SJCRH30 (cell line): ENCODE measurements around the gene LDB1. TPM values are rescaled to one million over a fixed set of nuclear protein-coding genes. Genes with fewer than 3 reads are reported as not detected.

ENCODE experiments used
- DNase-seq, 2 experiments: peaks; one replicate each; pipeline ENCODE4 v3.0.0-alpha.2; 2015 to 2020
- H3K27ac ChIP-seq: fragments of 250-450 bp; sonication (Bioruptor Pico); 2 replicates; pipeline ENCODE4 v1.5.1; 2020; ENCODE audit warnings: mild to moderate bottlenecking, moderate library complexity
- H3K27me3 ChIP-seq: fragments of 250-450 bp; sonication (Bioruptor Pico); 2 replicates; pipeline ENCODE4 v1.5.1; 2020; ENCODE audit warnings: mild to moderate bottlenecking, moderate library complexity
- H3K36me3 ChIP-seq: fragments of 250-450 bp; sonication (Bioruptor Pico); 2 replicates; pipeline ENCODE4 v1.5.1; 2020; ENCODE audit warnings: mild to moderate bottlenecking, moderate library complexity
- H3K4me1 ChIP-seq: fragments of 250-450 bp; sonication (Bioruptor Pico); 2 replicates; pipeline ENCODE4 v1.5.1; 2020; ENCODE audit warnings: mild to moderate bottlenecking, moderate library complexity
- H3K4me3 ChIP-seq: fragments of 250-450 bp; sonication (Bioruptor Pico); 2 replicates; pipeline ENCODE4 v1.5.1; 2020; ENCODE audit warnings: mild to moderate bottlenecking, moderate library complexity
- H3K9me3 ChIP-seq: fragments of 250-450 bp; sonication (Bioruptor Pico); replicated peaks from 2 replicates; pipeline ENCODE4 v1.5.1; 2020; ENCODE audit warnings: mild to moderate bottlenecking, moderate library complexity
- total RNA-seq: library from RNA; depleted of rRNA; stranded (reverse); fragments of >200 nt; shearing (Covaris generic); gene quantifications from 2 replicates; pipeline ENCODE4 v1.2.3, GENCODE V29; 2014

Gene LDB1
- total RNA-seq, 1 experiment from 2014 or later = 72.6 TPM

GRCh38 chr10:102121739-102122372 is 1.7 kb upstream of the LDB1 start:
- Histone ChIP-seq H3K36me3 (no peaks in the 10 kb centered on the region), H3K27ac (peak overlapping the region; percentile 65), H3K4me3 (peak overlapping the region; percentile 72), H3K27me3 (no peaks in the 10 kb centered on the region), H3K4me1 (peaks cover 27% of the 10 kb centered on the region), H3K9me3 (no peaks in the 10 kb centered on the region)
- DNase-seq = peak in 1 of 2 experiments; percentile 43

DNA sequence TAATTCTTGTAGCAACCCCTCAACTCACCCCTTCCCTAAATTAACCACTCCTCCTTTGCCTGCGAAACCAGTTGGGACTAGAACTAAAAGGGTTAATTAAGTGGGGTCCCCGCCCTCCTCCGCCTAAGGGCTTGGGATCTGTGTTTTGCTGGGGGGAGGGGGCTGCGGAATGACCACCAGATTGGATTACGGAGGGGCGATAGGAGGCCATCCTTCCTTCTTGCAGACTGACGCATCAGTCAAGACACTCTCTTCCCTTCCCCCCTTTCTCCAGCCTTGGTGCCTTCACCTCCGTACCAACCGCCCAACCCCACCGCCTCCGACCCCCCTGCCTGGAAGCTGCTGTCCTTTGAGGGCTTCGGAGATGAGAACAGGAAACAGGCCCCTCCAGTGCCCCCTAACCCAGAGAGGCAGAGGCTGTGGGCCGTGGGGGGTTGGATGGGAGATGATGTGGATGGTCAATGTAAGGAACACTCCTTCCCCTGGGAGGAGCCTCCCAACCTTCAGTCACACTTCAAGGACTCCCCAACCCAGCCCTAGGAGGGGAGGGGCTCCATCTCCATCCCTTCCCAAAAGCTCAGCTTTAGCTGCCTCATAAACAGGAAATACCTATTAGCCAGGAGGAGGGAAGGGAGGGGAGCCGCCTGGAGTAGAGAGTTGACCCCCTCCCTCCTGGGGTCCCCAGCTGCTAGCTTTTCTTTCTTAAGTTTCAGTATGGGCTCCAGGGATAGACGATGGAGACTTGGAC is 997 bp upstream of the LDB1 start:
- DNase-seq = peak; percentile 88 to 93
- H3K27ac ChIP-seq = peak overlapping the region; percentile 65

GRCh38 chr10:102119417-102120141 is 589 bp downstream of the LDB1 start:
- Histone ChIP-seq H3K27ac (peak overlapping the region; percentile 65), H3K4me3 (peak overlapping the region; percentile 72), H3K27me3 (no peaks in the 10 kb centered on the region), H3K4me1 (peaks cover 35% of the 10 kb centered on the region), H3K9me3 (no peaks in the 10 kb centered on the region), H3K36me3 (no peaks in the 10 kb centered on the region)
- peak; percentile 82 to 84 for DNase-seq

More for the DNA sequence above, 997 bp upstream of the LDB1 start:
- peaks cover 27% of the 10 kb centered on the region for H3K4me1 ChIP-seq
- no peaks in the 10 kb centered on the region for H3K36me3 ChIP-seq
- no peaks in the 10 kb centered on the region for H3K9me3 ChIP-seq
- peak overlapping the region; percentile 72 for H3K4me3 ChIP-seq
- H3K27me3 ChIP-seq = no peaks in the 10 kb centered on the region

- Histone ChIP-seq H3K4me3 (peak overlapping the region; percentile 72), H3K36me3 (no peaks in the 10 kb centered on the region), H3K4me1 (peaks cover 35% of the 10 kb centered on the region), H3K27me3 (no peaks in the 10 kb centered on the region), H3K9me3 (no peaks in the 10 kb centered on the region), H3K27ac (no peak overlapping the region)
- peak; percentile 60 to 62 for DNase-seq
Measured at GRCh38 chr10:102118867-102119266, 1.3 kb downstream of the LDB1 start.

DNA sequence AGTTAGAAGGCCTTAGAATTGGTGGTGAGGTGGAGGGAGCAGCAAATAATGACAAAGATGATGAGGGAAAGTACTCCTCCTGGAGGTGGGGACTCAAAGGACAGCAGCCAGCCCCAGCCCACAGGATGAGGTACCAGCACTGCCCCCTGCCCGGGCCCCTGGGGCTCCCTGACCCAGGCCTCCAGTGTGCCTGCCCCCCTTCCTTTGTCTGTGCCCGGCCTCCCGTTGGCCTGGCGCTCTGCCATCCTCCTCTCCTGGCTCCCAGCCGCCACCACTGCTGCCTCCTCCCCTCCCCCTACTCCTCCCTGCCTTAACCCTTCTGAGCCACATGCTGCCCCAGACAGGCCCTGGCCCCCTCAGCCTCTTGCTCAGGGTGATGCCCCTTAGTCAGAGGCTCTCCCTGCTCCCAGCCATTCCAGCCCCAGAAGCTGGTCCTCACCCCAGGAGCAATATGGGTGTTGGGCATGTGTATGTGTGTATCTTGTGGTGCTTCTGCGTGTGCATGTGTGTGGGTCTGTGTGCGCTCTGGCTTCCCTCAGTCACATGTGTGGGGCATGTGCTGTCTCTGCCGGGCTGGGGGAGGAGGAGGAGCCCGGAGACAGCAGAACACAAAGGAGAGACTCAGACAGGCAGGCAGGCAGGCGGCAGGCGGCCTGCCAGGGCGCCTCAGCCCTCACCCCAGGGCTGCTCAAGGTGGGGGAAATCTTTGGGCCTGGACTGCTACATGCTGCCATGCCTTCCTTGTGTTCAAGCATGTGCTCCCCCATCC is 2.6 kb downstream of the LDB1 start:
- Histone ChIP-seq H3K4me1 (peaks cover 35% of the 10 kb centered on the region), H3K9me3 (no peaks in the 10 kb centered on the region), H3K4me3 (peak overlapping the region; percentile 11), H3K27me3 (no peaks in the 10 kb centered on the region), H3K36me3 (no peaks in the 10 kb centered on the region), H3K27ac (peak overlapping the region; percentile 71)
- DNase-seq = peak; percentile 96 to 97

DNA sequence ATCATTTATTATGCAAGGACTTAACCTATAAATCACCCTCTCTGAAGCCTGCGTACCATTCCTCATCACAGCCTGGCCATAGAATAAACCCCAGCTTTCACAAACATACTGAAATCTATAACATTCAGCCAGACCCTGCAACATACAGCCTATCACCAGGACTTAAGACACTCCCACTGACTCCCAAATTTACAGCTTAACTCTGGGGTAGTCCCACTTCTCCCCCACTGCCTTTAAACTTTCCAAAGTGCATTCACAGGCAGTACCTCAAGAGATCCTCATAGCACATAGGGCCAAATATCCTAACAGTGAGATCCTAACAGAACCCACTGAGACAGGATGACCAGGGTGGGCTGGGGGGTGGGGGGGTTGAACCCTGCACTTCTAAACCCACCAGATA is 3.5 kb downstream of the LDB1 start:
- Histone ChIP-seq H3K27ac (no peak overlapping the region), H3K9me3 (no peaks in the 10 kb centered on the region), H3K4me1 (peaks cover 29% of the 10 kb centered on the region), H3K36me3 (no peaks in the 10 kb centered on the region; the same call in 1 of the 2 replicates), H3K4me3 (no peak overlapping the region), H3K27me3 (no peaks in the 10 kb centered on the region)
- DNase-seq = no peak

DNA sequence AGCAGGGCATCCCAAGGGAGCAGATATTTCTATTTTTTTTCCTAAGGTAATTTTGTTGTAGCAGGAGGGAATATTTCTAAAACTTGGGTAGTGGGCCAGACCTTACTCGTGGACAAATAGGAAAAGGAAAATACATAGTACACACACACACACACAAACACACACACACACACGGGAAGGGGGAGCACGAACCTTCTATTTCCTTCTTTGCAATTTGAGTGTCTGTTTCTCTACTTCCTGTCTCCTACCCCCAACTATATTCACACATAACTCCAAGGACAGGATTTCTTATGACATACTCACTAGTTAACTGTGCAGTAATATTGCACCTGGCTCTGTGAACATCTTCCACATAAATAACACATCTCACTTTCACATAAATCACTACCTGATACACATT is 4.4 kb downstream of the LDB1 start:
- no peaks in the 10 kb centered on the region for H3K27me3 ChIP-seq
- H3K4me3 ChIP-seq = no peak overlapping the region
- H3K27ac ChIP-seq = no peak overlapping the region
- DNase-seq = no peak
- H3K36me3 ChIP-seq = peaks cover 7% of the 10 kb centered on the region
- H3K9me3 ChIP-seq = no peaks in the 10 kb centered on the region
- peaks cover 27% of the 10 kb centered on the region for H3K4me1 ChIP-seq

GRCh38 chr10:102114861-102115618 is 5.1 kb downstream of the LDB1 start:
- H3K9me3 ChIP-seq = no peaks in the 10 kb centered on the region

DNA sequence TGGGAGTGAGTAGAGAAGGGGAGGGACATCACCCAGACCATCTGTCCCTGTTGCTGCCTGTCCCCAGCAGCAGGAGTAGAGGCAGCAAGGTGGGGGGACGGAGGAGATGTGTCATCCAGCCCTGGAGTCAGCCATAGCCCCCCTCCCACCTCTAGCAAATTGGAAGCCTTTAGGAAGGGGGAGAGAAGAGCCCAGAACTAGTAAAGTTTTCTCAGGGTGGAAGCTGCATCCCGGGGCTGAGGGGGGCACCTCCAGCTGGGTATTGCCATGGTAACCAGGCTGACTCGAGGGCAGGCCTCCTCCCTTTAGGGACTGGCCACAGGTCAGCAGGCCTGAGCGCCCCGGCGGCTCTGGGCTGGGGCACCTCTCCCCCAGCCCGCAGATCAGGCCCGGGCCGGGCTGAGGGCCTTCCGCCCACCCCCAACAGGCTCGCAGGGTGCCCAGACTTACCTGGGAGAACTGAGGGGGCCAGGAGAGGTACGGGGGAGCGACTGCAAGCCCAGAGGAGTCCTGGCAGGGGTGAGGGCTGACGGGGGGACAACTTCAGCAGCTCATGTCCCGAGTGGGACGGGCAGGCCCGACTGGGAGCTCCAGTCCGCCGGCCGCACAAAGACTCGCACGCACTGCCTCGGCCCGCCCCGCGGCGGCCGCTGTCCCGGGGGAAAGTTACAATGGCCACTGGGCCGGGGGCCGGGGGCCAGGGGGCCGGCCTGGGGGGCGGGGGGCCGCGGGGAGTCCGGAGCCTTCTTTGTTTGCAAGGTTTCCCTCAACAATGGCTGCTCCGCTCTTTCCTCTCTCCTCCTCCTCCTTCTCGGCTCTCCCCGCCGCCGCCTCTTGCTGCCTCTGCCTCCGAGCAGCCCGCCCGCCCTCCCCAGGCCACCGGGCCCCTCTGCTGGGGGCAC is 6.0 kb downstream of the LDB1 start:
- Histone ChIP-seq H3K27ac (peak overlapping the region; percentile 44), H3K36me3 (peaks cover 23% of the 10 kb centered on the region), H3K4me3 (peak overlapping the region; percentile 84), H3K4me1 (peaks cover 27% of the 10 kb centered on the region), H3K27me3 (no peaks in the 10 kb centered on the region), H3K9me3 (no peaks in the 10 kb centered on the region)
- DNase-seq = peak; percentile 57 to 64

More at GRCh38 chr10:102114861-102115618, 5.1 kb downstream of the LDB1 start:
- peaks cover 14% of the 10 kb centered on the region for H3K36me3 ChIP-seq
- peak; percentile 94 to 96 for DNase-seq
- peak overlapping the region; percentile 84 for H3K4me3 ChIP-seq
- H3K27me3 ChIP-seq = no peaks in the 10 kb centered on the region
- no peak overlapping the region for H3K27ac ChIP-seq
- peaks cover 27% of the 10 kb centered on the region for H3K4me1 ChIP-seq

DNA sequence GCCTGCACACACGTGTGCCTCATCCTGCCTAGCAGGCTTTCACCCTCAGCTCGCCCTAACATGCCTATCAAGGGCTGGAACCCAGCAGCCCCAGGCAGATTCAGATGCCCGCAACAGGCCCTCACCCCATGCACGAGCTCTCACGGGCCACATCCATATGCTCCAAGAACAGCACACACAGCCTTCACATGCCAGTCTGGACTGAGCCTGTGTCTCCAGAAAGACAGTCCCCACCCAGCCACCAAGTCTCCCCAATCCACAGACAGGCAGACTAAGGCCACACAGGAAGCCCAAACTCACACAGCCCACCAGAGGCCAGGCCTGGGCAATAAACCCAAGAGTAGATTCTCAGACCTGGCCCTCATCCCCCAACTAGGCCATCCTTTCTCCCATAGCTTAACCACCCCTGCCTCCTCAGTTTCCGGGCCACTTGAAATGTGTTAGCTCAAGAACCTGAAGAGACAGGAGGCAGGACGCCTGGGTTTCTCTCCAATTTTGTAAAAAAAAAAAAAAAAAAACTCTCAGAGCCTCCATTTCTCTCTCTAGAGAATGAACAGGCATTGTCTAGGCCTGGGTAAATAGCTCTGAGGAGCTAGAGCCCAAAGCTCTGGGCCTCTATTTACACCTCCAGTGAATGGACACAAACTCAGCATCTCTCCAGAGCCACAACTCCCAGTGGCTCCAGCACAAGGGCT is 6.8 kb downstream of the LDB1 start:
- DNase-seq = no peak
- H3K36me3 ChIP-seq = peaks cover 30% of the 10 kb centered on the region
- H3K9me3 ChIP-seq = no peaks in the 10 kb centered on the region
- no peak overlapping the region for H3K27ac ChIP-seq
- no peaks in the 10 kb centered on the region for H3K27me3 ChIP-seq
- peak overlapping the region; percentile 84 for H3K4me3 ChIP-seq
- peaks cover 21% of the 10 kb centered on the region for H3K4me1 ChIP-seq

DNA sequence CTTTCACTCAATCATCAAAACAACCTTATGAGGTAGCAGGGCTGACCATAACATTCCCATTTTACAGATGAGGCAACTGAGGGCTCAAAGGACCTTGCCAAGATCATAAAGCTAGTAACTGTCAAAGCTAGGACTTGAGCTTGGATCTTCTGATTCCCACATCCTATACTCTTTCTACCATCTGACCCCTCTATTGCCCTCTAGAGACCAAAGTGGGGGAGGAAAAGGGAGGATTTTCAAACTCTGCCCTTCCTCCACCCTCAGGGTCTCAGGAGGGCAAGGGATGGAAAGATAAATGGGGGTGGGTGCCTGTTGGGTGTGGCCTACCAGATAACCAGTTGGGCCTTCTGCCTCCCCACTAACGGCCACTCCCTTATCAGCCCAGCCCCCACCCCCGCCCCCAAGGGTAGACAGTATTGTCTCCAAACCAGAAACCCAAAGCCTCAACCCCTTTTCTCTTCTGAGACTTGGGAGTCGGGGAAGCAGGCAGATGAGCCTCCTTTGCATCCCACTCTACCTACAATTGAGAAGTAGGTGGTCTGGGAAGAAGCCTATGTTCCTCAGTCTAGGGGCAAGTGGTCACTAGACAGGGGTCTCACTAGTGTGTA is 7.9 kb downstream of the LDB1 start:
- Histone ChIP-seq H3K4me3 (no peak overlapping the region), H3K36me3 (peaks cover 40% of the 10 kb centered on the region), H3K4me1 (peaks cover 12% of the 10 kb centered on the region), H3K9me3 (no peaks in the 10 kb centered on the region), H3K27me3 (no peaks in the 10 kb centered on the region), H3K27ac (no peak overlapping the region)
- peak in 1 of 2 experiments; percentile 43 for DNase-seq

DNA sequence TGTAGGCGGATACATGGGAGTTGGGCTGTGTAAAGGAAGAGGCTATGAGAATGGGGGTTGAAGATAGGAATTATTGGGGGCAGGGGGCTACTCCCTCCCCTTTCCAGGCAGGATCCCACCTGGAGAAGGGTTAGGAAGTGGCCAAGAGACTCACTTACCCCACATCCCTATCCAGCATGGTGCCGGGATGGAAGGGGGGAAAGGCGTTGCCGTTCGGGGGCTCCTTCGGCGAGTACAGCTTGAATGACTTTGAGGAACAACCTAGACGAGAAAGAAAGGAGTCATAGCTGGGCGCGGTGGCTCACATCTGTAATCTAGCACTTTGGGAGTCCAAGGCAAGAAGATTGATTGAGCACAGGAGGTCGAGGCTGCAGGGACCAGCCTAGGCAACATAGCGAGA is 8.9 kb downstream of the LDB1 start:
- H3K36me3 ChIP-seq = peaks cover 48% of the 10 kb centered on the region
- DNase-seq = no peak
- no peaks in the 10 kb centered on the region for H3K9me3 ChIP-seq
- H3K4me3 ChIP-seq = no peak overlapping the region
- H3K27ac ChIP-seq = no peak overlapping the region
- peaks cover 8% of the 10 kb centered on the region for H3K4me1 ChIP-seq
- no peaks in the 10 kb centered on the region for H3K27me3 ChIP-seq
